H1 (cell line): ENCODE data around the gene TFEC. TPM values are rescaled to one million over a fixed set of nuclear protein-coding genes. Genes with fewer than 3 reads are reported as not detected.

ENCODE experiments used
- ASH2L ChIP-seq: fragments of 200-600, 300-600 bp; sonication (generic); IDR thresholded peaks from one replicate; pipeline ENCODE4 v1.7.1; 2017; ENCODE audit warnings: low read length
- ATF2 ChIP-seq: IDR thresholded peaks from 2 replicates; pipeline ENCODE4 v1.6.1; 2012; ENCODE audit warnings: low read length, inconsistent platforms
- PHF8 ChIP-seq: fragments of 200-600 bp; sonication (generic); conservative IDR thresholded peaks from 2 replicates; pipeline ENCODE4 v1.7.1; 2012; ENCODE audit warnings: low read depth, mild to moderate bottlenecking, inconsistent platforms, low read length, moderate library complexity
- SIX5 ChIP-seq: IDR thresholded peaks from 2 replicates; pipeline ENCODE4 v1.6.1; 2011; ENCODE audit warnings: mild to moderate bottlenecking, low read depth, low read length
- SRF ChIP-seq: IDR thresholded peaks from 2 replicates; pipeline ENCODE4 v1.6.1; 2011; ENCODE audit warnings: mild to moderate bottlenecking, low read depth, low read length, moderate library complexity
- polyA plus RNA-seq, 7 experiments: library from polyadenylated mRNA; depleted of rRNA in 3 of 7; stranded (reverse) in 5 of 7; unstranded in 2 of 7; fragments of >200 nt in 5 of 7; fragments of 200-250 nt in 2 of 7; gene quantifications; 1 replicate in 5 of 7; 2 replicates in 1 of 7; 4 replicates in 1 of 7; pipeline versions ENCODE4 v1.2.1 to v1.2.3, GENCODE V29; 2011 to 2013; ENCODE audit warnings: missing spikeins in 2 of 7, mixed read lengths in 2 of 7
- total RNA-seq: library from RNA; stranded (reverse); fragmentation: NEBNext Ultra II Directional; extraction: Animal tissue kit (Norgen Biotek cat#: 25700); gene quantifications from 2 replicates; pipeline ENCODE4 v1.2.1, GENCODE V29; 2021

The TFEC gene
- total and polyA plus RNA-seq, 2 of the 8 experiments (the other 6 are each of a cell fraction or from before 2014, with no cell fraction given): not detected

- TF ChIP-seq ATF2 (no peak), ASH2L (no peak), SRF (no peak), PHF8 (no peak), SIX5 (no peak)
- TF ChIP-seq, all 59 proteins: peak for 0
Observed at GRCh38 chr7:116037401-116037800, 6.8 kb upstream of the TFEC start (continued).
